Measurements from ENCODE around the gene SHISA5. TPM values are rescaled to one million over a fixed set of nuclear protein-coding genes. Genes with fewer than 3 reads are reported as not detected.
A peak's percentile ranks its signal among the peaks of the same experiment; 100 is the strongest.

Gene SHISA5
- total and polyA plus RNA-seq, 2 donors from 2014 or later: 157 to 214 TPM

- H3K4me3 ChIP-seq (ENCODE audit: low read length in 3 of 3): no peak overlapping the region
- H3K9me3 ChIP-seq (ENCODE audit: control insufficient read depth in 2 of 3, insufficient read depth in 1 of 3, low read length in 3 of 3): no peaks in the 10 kb centered on the region
- H3K27ac ChIP-seq (ENCODE audit: low read depth in 2 of 2, low read length in 2 of 2): no peak overlapping the region
- H3K36me3 ChIP-seq (ENCODE audit: control insufficient read depth in 2 of 3, insufficient read depth in 3 of 3, low read length in 3 of 3): no peaks in the 10 kb centered on the region
- FAIRE-seq (no peak), DNase-seq (peak in 1 of 5 donors; percentile 15)
- no peak for TF ChIP-seq CTCF (IDR thresholded peaks at IDR 0.05; ENCODE audit: borderline replicate concordance, extremely low read depth, insufficient read depth)
- no peaks in the 10 kb centered on the region for H3K4me1 ChIP-seq (ENCODE audit: control insufficient read depth in 2 of 3, insufficient read depth in 2 of 3, low read depth in 1 of 3, low read length in 3 of 3)
- intact Hi-C loops (cut with DNase I): no loop called here
- no peaks in the 10 kb centered on the region for H3K27me3 ChIP-seq (ENCODE audit: control insufficient read depth, insufficient read depth, low read length)
- no peak overlapping the region for H3K9ac ChIP-seq (ENCODE audit: low read length in 3 of 3)
Measured at GRCh38 chr3:48528754-48529153, 24.8 kb upstream of the SHISA5 start.

GRCh38 chr3:48528048-48528447 is 24.1 kb upstream of the SHISA5 start:
- Histone ChIP-seq H3K27me3 (ENCODE audit: control insufficient read depth, insufficient read depth, low read length) (no peaks in the 10 kb centered on the region), H3K4me1 (ENCODE audit: control insufficient read depth in 2 of 3, insufficient read depth in 2 of 3, low read depth in 1 of 3, low read length in 3 of 3) (no peaks in the 10 kb centered on the region), H3K9me3 (ENCODE audit: control insufficient read depth in 2 of 3, insufficient read depth in 1 of 3, low read length in 3 of 3) (no peaks in the 10 kb centered on the region), H3K4me3 (ENCODE audit: low read length in 3 of 3) (no peak overlapping the region), H3K27ac (ENCODE audit: low read depth in 2 of 2, low read length in 2 of 2) (no peak overlapping the region), H3K9ac (ENCODE audit: low read length in 3 of 3) (no peak overlapping the region), H3K36me3 (ENCODE audit: control insufficient read depth in 2 of 3, insufficient read depth in 3 of 3, low read length in 3 of 3) (no peaks in the 10 kb centered on the region)
- no peak for FAIRE-seq
- intact Hi-C loops (cut with DNase I): no loop called here
- no peak for TF ChIP-seq CTCF (IDR thresholded peaks at IDR 0.05; ENCODE audit: borderline replicate concordance, extremely low read depth, insufficient read depth)
- DNase-seq: peak in 1 of 5 donors; percentile 7

GRCh38 chr3:48524970-48525369 is 21.0 kb upstream of the SHISA5 start:
- TF ChIP-seq CTCF (IDR thresholded peaks at IDR 0.05; ENCODE audit: borderline replicate concordance, extremely low read depth, insufficient read depth): no peak
- Histone ChIP-seq H3K9me3 (ENCODE audit: control insufficient read depth in 2 of 3, insufficient read depth in 1 of 3, low read length in 3 of 3) (no peaks in the 10 kb centered on the region), H3K4me3 (ENCODE audit: low read length in 3 of 3) (no peak overlapping the region), H3K27me3 (ENCODE audit: control insufficient read depth, insufficient read depth, low read length) (no peaks in the 10 kb centered on the region), H3K27ac (ENCODE audit: low read depth in 2 of 2, low read length in 2 of 2) (no peak overlapping the region), H3K4me1 (ENCODE audit: control insufficient read depth in 2 of 3, insufficient read depth in 2 of 3, low read depth in 1 of 3, low read length in 3 of 3) (no peaks in the 10 kb centered on the region), H3K9ac (ENCODE audit: low read length in 3 of 3) (no peak overlapping the region), H3K36me3 (ENCODE audit: control insufficient read depth in 2 of 3, insufficient read depth in 3 of 3, low read length in 3 of 3) (no peaks in the 10 kb centered on the region)
- no peak for FAIRE-seq
- DNase-seq: peak in 1 of 5 donors; percentile 61
- intact Hi-C loops (cut with DNase I): no loop called here

- Histone ChIP-seq H3K36me3 (ENCODE audit: control insufficient read depth in 2 of 3, insufficient read depth in 3 of 3, low read length in 3 of 3) (no peaks in the 10 kb centered on the region), H3K4me1 (ENCODE audit: control insufficient read depth in 2 of 3, insufficient read depth in 2 of 3, low read depth in 1 of 3, low read length in 3 of 3) (no peaks in the 10 kb centered on the region), H3K27me3 (ENCODE audit: control insufficient read depth, insufficient read depth, low read length) (no peaks in the 10 kb centered on the region), H3K4me3 (ENCODE audit: low read length in 3 of 3) (no peak overlapping the region), H3K27ac (ENCODE audit: low read depth in 2 of 2, low read length in 2 of 2) (no peak overlapping the region), H3K9ac (ENCODE audit: low read length in 3 of 3) (no peak overlapping the region), H3K9me3 (ENCODE audit: control insufficient read depth in 2 of 3, insufficient read depth in 1 of 3, low read length in 3 of 3) (no peaks in the 10 kb centered on the region)
- FAIRE-seq: no peak
- intact Hi-C loops (cut with DNase I): no loop called here
- TF ChIP-seq CTCF (IDR thresholded peaks at IDR 0.05; ENCODE audit: borderline replicate concordance, extremely low read depth, insufficient read depth): no peak
- no peak for DNase-seq
Measured at GRCh38 chr3:48521635-48522034, 17.7 kb upstream of the SHISA5 start.
